A549 (cell line): ENCODE results near the gene RUNX1.

ENCODE experiments used
- BHLHE40 ChIP-seq: IDR thresholded peaks from 2 replicates; pipeline ENCODE4 v1.6.1; 2012; ENCODE audit warnings: low read depth, low read length, inconsistent platforms
- POLR2A ChIP-seq: IDR thresholded peaks from 2 replicates; pipeline ENCODE4 v1.6.1; 2012; ENCODE audit warnings: mild to moderate bottlenecking, low read length
- SREBF2 ChIP-seq: fragments of 450-650 bp; IDR thresholded peaks from 2 replicates; pipeline ENCODE4 v1.6.1; 2014; ENCODE audit warnings: mild to moderate bottlenecking, moderate library complexity

DNA sequence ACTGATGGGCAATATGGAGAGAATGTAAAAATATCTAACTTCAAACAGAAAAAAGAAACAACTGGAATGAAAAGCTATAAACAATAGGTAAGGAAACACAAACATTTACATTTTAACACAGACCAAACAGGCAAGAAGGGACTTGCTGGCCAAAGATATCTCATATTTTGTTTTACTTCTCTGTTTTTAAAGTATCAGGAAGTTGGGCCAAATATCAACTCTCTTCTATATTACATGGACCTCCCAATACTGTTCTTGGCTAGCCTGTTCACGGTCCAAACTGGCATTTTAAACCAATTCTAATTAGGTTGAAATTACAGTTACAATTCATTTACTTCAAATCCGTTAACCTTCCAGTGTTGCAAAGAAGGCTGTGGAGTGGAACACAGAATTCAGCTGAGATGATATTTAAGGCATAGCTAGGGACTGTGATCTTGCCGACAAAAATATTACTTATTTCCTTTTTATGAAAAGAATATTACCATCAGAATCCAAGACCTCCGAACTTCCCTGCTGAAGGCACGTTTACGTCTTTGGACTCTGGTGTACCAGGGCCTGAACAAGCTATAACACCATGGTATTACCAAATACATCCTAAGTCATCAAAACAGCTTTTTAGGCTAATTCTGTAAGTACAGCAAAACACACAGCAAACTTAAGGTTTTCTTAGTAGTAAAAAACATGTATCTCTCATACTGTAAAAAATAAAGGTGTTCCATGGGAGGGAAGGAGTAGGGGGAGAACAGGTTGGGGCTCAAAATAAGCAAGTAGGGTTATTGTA, 165.4 kb downstream of the RUNX1 start:
- TF ChIP-seq SREBF2, result no peak
- TF ChIP-seq POLR2A, result no peak
- TF ChIP-seq BHLHE40, result no peak
